IPS-NIHi7 (cell line): ENCODE measurements around the gene SGCA.
A peak's percentile ranks its signal among the peaks of the same experiment; 100 is the strongest.

ENCODE experiments used
- DNase-seq: peaks from one replicate; pipeline ENCODE4 v3.0.0; 2012; ENCODE audit warnings: mixed read lengths; ENCODE audit errors: extremely low spot score

Gene SGCA

DNA sequence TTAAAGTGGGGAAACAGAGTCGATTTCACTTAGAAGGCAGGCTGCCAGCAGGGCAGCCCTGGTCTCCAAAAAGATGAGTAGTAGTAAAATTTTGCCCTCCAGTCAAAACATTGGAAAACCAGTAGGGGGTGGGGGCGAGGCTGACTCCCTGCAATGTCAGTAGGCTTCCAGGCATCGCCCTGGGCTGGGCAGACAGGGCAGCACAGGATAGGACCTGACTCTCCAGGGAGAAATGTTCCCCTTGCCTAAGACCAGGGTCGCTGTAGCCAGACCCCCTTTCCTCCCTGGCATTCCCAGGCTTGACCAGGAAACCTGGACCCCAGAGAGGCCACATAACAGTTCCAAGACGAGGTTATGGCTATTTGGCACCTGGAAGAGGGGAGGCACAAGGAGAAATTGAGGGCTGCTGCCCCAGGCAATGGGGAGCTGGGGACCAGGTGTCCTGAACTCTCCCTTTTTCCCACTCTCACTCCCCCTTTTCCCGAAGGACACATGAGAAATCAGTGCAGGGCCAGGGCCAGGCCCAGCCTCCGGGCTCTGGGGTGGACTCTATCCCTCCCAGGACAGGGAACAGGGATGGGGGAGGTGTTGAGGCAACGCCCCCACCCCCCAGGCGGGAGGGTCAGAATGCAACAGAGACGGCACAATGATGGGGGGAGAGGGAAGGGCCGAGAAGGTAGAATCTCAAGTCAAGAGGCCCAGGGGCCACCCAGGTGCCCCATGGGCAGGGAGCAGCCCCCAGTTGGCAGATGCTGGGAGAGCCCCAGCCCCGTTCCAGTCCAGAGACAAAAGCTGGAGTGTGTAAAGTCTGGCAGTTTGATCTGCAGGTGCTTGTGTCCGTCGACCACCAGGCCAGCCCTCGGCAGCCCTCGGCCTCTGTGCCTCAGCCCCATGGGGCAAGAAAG, 31.3 kb upstream of the SGCA start:
- no peak for DNase-seq

DNA sequence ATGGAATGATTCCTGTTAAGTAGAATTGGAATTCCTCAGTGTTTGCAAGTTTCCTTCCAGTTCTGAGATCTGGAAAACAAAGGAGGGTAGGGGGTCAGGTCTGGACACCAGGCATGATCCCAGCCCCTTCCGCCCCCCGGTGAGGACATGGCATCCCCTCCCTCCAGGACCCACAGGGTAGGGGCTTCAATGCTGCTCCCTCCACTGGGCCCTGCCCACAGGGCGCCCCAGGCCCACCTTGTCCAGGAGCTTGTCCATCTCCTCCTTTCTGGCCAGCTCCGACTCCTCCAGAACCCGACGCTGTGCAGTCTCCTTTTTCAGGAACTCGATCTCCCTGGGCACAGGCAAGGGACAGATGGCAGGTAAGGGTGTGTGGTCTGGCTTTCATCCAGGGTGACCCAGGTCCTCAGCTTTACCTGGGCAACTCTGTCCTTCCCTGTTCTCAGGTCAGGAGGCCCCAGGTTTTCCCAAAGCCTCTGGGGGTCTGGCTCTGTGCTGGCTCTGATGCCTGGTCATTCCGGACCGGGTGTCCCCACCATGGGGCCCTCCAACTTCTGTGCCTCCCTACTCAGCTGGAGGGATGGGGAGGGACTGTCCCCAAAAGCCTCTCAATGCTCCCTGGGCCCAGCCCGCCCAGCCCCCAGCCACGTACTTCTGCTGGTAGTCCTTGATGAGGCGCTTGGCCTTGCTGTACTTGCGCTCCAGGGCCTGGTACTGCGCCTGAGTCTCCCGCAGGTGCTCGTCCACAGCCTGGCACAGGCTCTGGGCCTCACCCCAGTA, 30.3 kb upstream of the SGCA start:
- no peak for DNase-seq

DNA sequence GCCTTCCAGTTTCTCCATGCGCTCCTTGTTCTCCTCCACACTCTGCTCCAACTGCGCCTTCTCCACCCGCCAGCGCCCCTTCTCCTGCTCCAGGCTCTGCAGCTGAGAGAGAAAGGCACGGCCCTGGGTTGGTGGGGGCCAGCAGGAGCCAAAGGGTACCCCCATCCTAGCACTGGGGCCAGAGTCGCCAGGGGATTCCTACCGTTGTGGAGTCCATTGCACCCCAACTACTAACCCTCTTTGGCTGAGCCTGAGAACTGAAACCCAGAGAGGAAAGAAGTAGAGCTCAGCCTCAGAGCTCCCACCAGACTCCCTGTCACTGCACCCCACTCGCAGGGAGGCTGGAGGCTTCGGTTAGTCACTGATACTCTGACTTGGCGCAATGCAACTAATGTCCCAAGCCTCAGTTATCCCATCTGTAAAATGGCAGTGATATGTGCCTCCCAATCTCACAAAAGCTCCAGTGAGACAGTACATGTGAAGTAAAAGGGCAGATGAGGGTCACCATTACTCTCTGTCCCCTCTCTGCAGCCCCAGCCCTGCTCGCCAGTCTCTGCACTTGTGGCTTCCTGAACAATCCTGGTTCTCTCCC, 29.6 kb upstream of the SGCA start:
- no peak for DNase-seq

DNA sequence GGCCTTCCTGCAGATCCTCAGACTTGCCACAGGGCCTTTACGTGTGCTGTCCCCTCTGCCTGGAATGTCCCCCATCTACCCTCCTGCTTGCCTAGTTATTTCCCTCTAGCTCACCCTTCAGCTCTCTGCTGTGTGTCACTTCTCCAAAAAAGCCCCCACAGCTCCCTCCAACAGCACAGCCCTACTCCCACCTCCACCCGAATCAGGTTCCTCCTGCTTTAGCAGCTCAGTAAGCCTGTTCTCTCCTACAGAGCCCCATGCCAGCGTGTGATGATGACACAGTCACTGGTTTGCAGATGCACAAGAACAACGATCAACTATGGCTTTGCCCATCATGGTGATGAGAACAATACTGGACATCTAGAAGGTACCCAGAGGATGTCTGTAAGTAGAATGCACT, 28.8 kb upstream of the SGCA start:
- DNase-seq, result no peak

DNA sequence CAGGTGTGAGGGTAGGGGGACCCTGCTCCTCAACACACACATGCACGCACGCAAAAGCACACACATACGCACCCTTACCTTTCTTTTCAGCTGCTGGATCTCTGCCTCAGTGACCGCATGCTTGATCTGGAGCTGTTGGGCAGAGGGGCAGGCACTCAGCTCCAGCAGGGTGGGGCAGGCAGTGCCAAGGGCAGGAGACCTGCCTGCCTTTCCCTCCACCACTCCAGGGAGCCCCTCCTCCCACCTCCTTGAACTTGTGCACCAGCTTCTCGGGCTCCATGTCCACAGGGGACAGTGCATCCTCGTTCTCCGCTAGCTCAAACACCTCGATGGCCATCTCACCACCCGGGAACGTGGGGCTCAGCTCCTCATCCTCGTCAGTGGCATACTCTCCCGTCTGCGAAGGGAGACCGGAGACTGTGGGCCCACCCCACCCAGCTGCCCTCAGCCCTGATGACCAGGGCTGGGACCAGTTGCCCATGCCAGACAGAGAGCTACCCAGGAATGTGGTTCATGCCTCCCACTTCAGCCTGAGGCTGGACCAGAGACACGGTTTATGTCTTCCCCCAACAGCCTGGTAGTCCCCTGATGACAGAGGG, 26.5 kb upstream of the SGCA start:
- no peak for DNase-seq

DNA sequence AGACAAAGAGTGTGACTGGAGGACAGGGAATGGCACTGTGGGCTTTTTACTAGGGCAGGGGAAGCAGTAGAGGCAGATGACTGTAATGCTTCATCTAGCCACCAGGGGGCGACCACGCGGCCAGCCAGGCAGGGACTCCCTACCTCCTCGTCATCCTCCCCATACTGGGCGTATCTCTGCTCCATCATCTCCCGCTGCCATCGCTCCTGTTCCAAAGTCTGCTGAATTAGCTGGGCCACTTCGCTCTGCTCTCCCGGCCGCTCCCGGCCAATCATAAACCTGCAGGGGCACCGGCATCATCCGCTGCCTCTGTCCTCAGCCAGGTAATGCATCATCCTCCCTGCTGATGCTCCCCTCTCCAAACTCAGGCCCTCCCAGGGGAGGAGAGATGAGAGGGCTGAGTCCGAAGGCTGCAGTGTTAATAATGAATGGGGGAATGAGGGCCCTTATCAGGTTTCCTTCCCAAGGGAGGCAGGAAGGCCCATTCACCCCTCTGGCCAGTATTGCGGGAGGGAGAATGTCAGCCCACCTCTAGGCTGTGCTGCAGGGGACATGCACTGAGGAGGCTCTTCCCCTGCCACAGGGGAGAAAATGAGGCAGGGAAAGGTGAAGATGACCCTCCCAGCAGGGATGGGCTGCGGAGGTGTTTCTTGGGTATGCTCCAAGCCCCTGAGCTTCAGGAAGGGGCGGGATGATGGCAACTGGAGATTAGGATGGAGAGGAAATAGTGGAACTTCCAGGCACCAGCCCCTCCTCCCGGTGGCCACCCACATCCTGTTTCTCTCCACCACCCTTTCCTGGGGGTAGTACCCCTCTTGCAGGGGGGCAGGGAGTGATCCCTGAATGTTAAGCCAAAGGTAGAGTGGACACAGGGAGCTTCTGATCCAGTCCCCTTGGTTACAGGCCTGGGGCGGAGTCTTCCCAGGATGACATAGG, 25.6 kb upstream of the SGCA start:
- DNase-seq, result peak; percentile 93

DNA sequence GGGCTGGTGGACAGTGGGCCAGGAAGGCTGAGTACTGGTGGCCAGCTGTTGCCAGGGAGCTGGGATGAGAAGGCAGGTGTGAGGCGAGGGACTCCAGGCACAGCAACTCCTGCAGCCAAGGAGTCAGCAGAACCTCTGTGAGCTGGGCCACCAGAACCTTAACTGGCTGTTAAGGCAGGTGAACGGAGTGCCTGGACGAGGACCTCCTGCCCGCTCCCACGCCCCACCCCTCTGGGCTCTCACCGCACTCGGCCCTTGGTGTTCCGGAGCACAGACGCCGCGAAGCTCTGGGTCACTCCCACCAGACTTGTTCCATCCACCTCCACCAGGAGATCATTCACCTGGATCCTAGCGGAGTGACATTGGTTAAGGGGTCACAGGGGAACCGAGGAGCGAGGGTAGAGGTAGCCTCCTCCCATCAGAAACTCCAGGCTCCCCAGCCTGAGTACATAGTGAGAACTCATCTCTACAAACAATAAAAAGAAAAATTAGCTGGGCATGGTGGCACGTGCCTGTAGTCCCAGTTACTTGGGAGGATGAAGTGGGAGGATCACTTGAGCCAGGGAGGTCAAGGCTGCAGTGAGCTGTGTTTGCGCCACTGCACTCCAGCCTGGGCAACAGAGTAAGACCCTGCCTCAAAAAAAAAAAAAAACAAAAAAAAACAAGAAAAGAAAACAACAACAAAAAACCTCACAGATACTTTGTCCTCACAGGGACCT, 24.6 kb upstream of the SGCA start:
- DNase-seq, result no peak

DNA sequence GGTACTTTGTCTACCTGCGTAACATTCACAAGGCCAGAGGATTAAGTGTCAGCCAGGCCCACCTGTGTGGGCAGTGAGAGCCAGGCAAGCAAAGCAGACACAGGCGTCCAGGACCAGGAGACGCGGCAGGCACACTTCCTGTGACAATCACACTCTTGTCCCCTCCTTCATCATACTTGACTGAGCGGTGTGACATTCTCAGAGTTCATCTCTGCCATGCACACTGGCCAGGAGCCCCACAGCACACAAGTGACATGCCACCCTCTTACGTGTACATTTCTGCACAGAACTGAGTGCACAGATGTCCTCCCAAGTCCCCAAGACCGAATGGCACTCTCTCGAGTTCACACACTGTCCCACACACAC, 24.1 kb upstream of the SGCA start:
- DNase-seq, result no peak

DNA sequence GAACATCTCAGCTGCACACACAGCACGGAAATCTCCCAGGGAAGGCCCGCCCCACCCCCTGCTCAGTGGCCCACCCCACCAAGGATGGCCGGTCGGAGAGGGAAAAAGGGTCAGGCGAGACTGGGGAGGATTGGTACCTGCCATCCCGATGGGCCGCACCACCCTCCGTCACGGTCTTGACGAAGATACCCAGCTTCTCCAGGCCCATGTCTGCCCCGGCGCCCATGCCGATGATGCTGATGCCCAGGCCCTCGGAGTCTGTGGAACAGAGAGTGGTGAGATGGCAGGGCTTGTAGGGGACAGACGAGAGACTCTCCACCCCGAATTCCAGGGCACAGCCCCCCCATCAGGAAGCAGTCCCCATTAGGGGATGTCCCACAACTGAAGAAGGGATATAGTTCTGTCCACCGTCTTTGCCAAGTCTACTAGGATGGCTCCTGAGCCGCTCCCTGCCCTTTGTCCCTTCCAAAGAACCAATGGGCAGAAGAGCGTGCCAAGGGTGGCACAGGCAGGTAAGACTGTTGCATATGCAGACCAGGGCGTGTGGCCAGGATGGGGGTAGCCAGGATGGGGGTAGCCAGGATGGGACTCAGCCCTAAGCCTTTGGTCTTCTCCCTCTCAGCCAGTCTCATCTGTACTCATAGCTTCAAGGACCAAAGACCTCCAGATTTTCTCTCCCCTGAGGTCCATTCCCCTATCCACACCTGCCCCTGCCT, 22.2 kb upstream of the SGCA start:
- DNase-seq, result no peak

DNA sequence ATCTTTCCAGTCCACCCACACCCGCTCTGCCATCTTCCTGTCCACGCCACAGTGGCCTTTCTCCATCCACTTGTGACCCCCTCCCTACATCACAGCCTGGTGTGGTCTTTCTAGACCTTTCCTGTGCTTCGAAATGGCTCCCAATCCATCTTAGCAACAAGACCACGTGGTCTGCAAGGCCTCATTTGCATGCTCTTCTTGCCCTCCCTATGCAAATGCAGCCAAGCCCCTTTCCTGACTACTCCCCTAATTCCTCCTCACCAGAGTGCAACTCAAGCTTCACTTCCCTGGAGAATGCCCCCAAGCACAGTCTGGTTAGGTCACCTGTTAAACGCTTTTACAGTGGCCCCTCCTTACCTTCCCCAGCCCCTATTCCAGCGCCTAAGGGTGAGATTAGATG, 21.4 kb upstream of the SGCA start:
- no peak for DNase-seq

DNA sequence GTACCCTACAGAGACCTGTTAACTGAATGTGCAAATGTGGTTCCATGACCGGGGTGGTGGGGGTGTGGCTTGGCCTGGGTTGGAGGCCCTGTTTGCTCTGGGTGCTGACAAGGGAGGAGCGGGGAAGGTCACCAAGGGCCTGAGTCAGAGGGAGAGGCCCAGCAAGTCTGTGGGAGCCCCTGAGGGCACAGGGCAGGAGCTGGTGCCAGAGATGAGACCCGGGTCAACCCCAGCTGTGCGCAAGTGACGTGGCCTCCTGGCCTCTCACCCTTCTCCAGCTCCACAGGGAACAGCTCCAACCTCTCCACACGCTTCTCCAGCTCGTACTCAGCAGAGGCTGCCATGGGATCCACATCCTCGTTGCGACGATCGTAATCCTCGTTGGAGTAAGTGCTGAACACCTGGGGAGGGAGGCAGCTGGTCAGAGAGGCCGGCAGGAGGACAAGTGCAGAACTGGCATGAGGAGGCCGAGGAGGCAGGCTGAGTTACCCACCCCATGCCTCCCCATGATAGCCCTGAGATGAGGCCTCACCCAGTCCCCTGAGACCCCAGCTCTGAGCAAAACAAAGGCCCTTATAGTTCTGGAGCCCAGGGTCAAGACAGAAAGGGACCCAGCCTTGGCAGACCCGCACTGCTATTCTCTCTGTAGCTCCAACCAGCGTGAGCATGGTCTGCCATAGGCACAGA, 20.8 kb upstream of the SGCA start:
- no peak for DNase-seq

DNA sequence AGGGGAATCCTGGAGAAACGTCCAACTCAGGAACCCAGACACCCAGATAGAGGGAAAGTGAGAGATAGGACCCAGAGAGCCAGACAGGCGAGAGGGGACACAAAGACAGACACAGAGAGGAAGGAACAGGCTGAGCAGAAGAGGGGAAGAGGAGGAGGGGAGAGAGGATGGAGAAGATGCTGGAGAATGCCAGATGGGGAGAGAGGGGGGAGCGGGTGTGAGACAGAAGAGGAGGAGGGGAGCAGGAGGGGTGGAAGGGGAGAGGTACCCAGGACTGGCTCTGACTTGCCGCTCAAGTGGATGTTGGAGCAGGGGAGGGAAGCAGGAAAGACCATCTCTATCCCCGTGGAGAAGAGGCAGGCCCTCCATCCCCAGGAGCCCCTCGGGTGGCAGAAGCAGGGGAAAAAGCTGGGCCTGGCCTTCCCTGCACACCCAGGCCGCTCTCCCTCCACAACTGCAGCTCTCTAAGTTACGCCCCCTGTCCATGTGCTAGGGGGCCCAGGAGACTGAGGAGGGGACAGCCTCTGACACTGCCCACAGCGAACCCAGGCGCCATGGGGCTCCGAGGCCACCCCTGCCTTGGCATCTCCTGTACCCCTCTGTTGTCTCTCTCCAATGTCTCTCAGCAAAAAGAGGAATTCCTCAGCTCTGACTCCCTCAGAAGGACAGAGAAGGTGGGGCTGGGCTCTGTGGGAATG, 20.1 kb upstream of the SGCA start:
- DNase-seq, result no peak

DNA sequence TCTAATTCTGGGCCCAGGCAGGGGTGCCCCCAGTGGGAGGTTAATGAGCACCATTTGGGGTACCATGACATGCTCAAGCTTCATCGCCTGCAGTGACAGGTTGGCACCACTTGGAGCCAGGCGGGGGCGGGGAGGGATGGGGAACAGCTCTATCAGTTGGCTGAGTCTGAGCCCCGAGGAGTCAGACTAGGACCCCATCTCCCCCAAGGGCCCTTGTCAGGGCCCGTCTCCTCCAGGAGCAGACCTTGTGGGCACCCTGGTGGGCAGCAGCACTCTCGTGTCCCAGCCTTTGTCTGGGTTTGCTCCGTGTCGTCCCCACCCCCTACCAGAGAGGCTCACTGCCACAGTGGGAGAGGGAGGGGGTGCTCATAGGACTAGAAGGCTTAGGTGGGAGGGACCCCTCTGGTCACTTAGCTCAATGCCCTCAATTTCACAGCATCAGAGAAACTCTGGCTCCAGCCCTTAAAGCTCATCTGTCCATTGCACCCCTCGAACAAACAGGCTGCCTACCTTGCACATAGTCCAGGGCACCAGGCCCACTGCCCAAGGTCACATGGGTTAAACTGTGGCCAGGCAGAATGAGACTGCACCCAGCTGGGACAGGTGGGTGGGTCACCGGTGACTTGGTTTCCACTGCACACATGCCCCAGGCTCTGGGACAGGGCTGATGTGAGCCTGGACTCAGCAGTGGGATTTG, 19.4 kb upstream of the SGCA start:
- DNase-seq, result no peak

DNA sequence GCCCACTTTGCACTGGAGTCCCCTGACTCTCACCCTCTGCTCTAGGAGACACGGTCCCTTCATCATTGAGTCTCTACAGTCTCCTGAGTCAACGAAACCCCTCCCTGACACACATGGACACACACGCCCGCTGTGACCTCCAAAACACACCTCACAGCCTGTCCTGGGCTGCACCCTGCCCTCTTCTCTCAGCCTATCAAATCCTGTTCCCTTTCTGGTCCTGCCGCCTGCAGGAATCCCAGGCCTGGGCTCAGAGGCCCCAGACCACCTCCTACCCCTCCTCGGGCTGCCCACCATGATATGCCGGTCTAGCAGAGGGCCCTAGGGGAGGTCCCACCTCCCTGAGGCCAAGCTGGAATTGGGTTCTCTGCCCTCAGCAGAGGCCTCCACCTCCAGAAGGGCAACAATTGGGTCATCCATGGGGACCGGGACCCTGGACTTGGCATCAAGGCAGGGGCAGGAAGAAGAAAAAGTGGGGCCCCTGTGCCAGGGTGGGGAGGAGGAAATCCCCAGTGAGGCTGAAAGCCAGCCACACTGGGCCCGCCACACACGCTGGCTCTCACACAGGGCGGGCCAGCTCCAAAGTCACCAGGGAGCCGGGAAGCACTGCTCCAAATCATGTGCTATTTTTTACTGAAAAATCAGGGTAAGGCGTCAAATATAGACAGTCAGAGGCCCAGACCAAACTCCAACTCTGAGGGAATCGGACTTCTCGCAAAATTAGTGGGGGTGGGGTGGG, 18.7 kb upstream of the SGCA start:
- no peak for DNase-seq

DNA sequence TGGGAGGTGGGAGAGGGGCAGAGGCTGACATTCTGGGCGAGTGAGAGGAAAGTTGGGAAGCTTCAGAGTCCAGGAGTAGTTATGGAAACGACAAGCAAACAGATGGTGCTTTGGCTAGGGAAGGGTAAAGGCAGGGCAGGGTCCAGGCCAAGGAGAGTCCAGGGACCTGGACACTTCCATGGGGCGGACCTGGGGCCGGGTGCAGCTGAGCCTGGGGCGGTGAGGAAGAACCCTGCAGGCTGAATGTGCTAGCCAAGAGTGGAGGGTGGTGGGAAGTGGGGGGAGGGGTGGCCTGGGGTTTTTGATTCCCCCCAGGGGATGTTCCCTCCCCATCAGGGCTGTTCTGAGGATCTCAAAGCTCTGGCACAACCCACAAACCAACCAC, 18.0 kb upstream of the SGCA start:
- no peak for DNase-seq

DNA sequence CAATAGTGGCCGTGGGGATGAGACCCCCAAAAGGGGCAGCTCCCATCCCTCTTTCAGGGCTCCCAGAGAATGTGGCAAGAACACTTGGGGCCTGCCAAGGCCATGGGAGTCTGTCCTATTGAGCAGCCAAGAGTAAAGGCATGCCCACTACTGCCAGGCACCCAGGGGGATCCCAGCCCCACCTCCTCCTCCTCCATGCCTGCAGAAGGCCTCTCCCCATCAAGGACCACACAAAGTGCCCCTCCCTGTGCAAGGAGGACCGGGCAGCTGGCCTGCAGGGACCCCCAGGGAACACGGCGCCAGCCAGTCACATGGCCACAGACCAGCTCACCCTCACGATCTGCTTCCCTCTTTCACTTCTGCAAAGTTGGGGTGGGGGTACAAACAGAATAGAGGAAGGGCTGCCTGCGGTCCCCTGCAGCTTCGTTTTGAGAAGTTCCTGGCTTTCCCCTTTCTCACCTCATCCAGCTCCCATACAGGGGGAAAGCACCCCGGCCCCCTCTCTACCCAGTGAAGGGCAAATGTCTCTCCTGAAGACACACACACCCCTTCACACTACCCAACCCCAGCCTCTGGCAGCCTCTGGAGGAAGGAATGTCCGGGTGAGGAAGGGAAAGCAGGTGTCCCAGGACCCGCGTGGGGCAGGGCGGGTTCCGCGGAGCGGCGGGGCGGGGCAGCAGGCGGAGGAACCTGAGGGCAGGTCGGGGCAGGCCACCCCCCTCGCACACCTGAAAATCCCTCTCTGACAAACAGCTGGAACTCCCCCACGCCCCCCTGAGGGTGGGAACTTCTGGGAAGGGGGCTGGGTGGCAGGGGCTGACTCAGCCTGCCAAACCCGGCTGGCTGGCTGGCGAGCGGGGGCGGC, 17.3 kb upstream of the SGCA start:
- DNase-seq, result peak; percentile 72

DNA sequence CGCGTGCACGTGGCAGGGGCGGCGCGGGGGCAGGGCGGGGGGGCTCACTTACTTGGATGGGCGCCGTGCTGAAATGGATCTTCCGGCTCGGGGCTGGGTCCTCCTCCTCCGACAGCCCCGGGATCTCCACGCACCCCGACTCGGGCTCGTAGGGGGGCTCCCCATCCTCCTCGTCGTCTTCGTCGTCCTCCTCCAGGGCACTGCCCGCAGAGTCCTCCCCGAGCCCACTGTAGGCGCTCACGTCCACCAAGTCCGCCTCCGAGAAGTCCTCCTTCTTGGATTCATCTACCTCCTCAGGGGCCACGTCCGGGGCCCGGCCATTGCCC, 16.8 kb upstream of the SGCA start:
- DNase-seq, result no peak
